ENCODE data around the gene PLXNB3. TPM values are rescaled to one million over a fixed set of nuclear protein-coding genes. Genes with fewer than 3 reads are reported as not detected.

Gene PLXNB3
- total and polyA plus RNA-seq, 10 donors = 0.48 to 2.8 (median 1.5) TPM

DNA sequence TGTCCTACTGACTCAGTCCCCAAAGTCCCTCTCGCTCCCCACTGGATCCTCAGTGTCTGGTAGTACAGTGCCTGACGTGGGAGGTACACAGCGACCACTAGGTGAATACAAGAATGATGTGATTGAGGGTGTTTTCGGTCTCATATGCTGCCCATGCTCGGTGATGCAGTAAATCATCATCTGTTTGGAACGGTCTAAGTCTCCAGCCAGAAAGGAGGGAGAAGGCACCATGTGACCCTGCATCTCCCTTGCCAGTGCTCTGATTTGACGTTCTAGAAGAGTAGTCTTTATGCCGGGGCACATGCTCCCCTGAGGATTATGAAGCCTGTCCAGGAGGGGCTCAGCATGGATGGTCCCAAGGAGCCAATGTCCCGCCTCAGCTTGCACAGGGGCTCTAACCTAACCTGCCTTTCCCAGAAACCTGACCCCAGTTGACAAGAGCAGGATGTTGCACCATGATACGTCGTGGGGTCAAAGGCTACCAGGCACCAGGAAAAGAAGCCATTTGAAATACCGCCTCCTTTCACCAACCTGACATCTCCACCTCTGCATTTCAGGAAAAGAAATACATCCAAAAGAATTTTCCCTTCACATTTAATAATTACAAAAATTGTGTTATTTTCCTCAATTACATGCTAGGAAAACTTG lies 13.8 kb upstream of the PLXNB3 start:
- Histone ChIP-seq H3K9me3 (no peaks in the 10 kb centered on the region), H3K4me3 (no peak overlapping the region), H3K27me3 (replicated peaks in 1 of 7) (peaks cover 0 to 11% (median 0%) of the 10 kb centered on the region in 7 donors), H3K27ac (no peak overlapping the region), H3K4me1 (peaks cover 0 to 2% (median 0%) of the 10 kb centered on the region in 6 donors), H3K36me3 (no peaks in the 10 kb centered on the region)
- TF ChIP-seq POLR2AphosphoS5 (IDR thresholded peaks at IDR 0.05) (no peak), POLR2A (IDR thresholded peaks at IDR 0.05) (no peak)
- TF ChIP-seq, protein P1, sequence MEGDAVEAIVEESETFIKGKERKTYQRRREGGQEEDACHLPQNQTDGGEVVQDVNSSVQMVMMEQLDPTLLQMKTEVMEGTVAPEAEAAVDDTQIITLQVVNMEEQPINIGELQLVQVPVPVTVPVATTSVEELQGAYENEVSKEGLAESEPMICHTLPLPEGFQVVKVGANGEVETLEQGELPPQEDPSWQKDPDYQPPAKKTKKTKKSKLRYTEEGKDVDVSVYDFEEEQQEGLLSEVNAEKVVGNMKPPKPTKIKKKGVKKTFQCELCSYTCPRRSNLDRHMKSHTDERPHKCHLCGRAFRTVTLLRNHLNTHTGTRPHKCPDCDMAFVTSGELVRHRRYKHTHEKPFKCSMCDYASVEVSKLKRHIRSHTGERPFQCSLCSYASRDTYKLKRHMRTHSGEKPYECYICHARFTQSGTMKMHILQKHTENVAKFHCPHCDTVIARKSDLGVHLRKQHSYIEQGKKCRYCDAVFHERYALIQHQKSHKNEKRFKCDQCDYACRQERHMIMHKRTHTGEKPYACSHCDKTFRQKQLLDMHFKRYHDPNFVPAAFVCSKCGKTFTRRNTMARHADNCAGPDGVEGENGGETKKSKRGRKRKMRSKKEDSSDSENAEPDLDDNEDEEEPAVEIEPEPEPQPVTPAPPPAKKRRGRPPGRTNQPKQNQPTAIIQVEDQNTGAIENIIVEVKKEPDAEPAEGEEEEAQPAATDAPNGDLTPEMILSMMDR (IDR thresholded peaks at IDR 0.05 in 8 of 11, conservative IDR thresholded peaks at IDR 0.05 in 3 of 11) = no peak
- peak; percentile 41 for DNase-seq
- WGBS, 5 donors = 72 to 81% (median 74%) methylated on average over 12 of the region's 12 CpGs
- intact Hi-C loops (cut with DNase I; ENCODE audit: low total_unique reads) = no loop called here

DNA sequence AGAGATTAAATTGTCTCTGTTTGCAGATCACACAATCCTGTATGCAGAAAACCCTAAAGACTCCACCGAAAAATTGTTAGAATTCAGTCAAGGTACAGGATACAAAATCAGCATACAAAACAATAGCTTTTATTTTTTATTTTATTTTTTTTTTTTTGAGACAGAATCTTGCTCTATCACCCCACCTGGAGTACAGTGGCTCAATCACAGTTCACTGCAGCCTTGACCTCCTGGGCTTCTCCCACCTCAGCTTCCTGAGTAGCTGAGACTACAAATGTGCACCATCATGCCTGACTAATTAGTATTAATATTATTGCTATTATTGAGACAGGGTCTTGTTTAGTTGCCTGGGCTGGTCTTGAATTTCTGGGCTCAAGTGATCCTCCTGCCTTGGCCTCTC lies 8.9 kb upstream of the PLXNB3 start:
- peaks cover 0 to 18% (median 0%) of the 10 kb centered on the region in 8 donors for H3K9me3 ChIP-seq
- H3K4me3 ChIP-seq = no peak overlapping the region
- no peak for DNase-seq
- H3K27me3 ChIP-seq (replicated peaks in 1 of 7) = peaks cover 0 to 4% (median 0%) of the 10 kb centered on the region in 7 donors
- no peaks in the 10 kb centered on the region for H3K36me3 ChIP-seq
- TF ChIP-seq POLR2A (IDR thresholded peaks at IDR 0.05) = no peak
- no peak for TF ChIP-seq POLR2AphosphoS5 (IDR thresholded peaks at IDR 0.05)
- TF ChIP-seq, protein P1 (IDR thresholded peaks at IDR 0.05 in 8 of 11, conservative IDR thresholded peaks at IDR 0.05 in 3 of 11) = no peak
- H3K27ac ChIP-seq = no peak overlapping the region
- no peaks in the 10 kb centered on the region for H3K4me1 ChIP-seq
- WGBS, 5 donors = 55 to 100% (median 78%) methylated on average over 1 of the region's 1 CpG
- intact Hi-C loops (cut with DNase I; ENCODE audit: low total_unique reads) = no loop called here

DNA sequence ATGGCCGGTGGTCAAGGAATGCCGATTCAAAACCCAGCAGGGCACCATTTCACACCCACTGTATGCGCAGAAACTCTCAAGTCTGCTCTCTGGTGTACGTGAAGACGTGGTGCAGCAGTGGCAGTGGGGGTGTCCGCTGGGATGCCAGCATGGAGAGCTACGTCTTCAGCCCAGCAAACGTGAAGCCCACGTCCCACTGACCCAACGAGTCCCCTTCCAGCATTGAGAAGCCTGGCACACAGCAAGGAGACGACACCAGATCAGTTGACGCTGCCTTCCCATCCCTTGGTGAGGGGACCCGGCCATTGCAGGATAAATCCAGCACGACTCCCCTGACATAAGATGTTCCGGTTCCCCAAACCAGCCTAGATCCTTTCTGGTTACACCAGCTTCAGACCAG lies 2.2 kb upstream of the PLXNB3 start:
- WGBS, 5 donors = 79 to 94% (median 84%) methylated on average over 3 to 15 of the region's 15 CpGs
- Histone ChIP-seq H3K4me1 (peaks cover 0 to 26% (median 16%) of the 10 kb centered on the region in 6 donors), H3K9me3 (peaks cover 0 to 7% (median 0%) of the 10 kb centered on the region in 8 donors), H3K4me3 (no peak overlapping the region), H3K27ac (no peak overlapping the region), H3K36me3 (no peaks in the 10 kb centered on the region), H3K27me3 (replicated peaks in 1 of 7) (peaks cover 0 to 11% (median 0%) of the 10 kb centered on the region in 7 donors)
- TF ChIP-seq POLR2AphosphoS5 (IDR thresholded peaks at IDR 0.05) (no peak), POLR2A (IDR thresholded peaks at IDR 0.05) (no peak)
- TF ChIP-seq, protein P1 (IDR thresholded peaks at IDR 0.05 in 8 of 11, conservative IDR thresholded peaks at IDR 0.05 in 3 of 11) = no peak
- DNase-seq = peak; percentile 50
- intact Hi-C loops (cut with DNase I; ENCODE audit: low total_unique reads) = loop anchor here (2.0 kb wide), 1 partner anchor 191 kb away; no protein-coding TSS in a partner anchor

DNA sequence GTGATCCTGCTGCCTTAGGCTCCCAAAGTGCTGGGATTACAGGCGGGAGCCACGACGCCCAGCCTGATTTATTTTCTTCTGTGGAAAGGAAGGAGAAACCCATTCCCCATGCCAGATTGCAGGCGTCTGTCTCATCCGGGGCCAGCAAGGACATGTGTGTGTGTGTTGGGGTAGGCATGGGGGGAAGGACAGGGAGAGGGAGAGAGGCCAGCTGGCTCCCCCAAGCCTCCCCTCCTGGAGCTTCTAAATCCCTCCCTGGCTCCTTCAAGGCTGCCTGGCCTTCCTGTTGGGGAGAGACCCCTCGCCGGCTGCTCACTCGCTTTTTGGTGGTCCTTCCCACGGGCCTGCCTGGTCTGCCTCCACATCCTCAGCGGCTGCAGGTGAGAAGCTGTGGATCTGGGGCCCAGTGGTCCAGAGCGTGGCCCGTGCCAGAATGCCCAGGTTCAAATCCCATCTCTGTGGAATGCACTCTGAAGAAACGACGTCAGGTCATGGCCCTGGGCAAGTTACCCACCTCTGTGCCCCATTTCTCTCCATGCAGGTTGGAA lies 1.3 kb upstream of the PLXNB3 start:
- Histone ChIP-seq H3K4me3 (no peak overlapping the region), H3K4me1 (peaks cover 0 to 26% (median 16%) of the 10 kb centered on the region in 6 donors), H3K27me3 (replicated peaks in 1 of 7) (peaks cover 0 to 11% (median 0%) of the 10 kb centered on the region in 7 donors), H3K36me3 (no peaks in the 10 kb centered on the region), H3K27ac (no peak overlapping the region), H3K9me3 (peaks cover 0 to under 1% (median 0%) of the 10 kb centered on the region in 8 donors)
- 75 to 93% (median 89%) methylated on average over 3 to 14 of the region's 14 CpGs for WGBS, 5 donors
- TF ChIP-seq POLR2A (IDR thresholded peaks at IDR 0.05) (no peak), POLR2AphosphoS5 (IDR thresholded peaks at IDR 0.05) (no peak)
- TF ChIP-seq, protein P1 (IDR thresholded peaks at IDR 0.05 in 8 of 11, conservative IDR thresholded peaks at IDR 0.05 in 3 of 11) = no peak
- intact Hi-C loops (cut with DNase I; ENCODE audit: low total_unique reads) = no loop called here
- peak; percentile 63 for DNase-seq

All from spleen (tissue), 11 donors.